GM21526 (cell line): ENCODE results near the gene CLSTN1.
"Not testable (repeated sequence)": the region's sequence is repeated elsewhere in the genome, so short reads cannot be mapped to it uniquely, and the experiment has no call there.

Source experiments
- ATAC-seq: cut with Tn5 transposase; IDR thresholded peaks from one replicate; pipeline ENCODE4 v1.9.1; 2021; ENCODE audit warnings: moderate library complexity; ENCODE audit not compliant: unreplicated experiment, low FRiP score

CLSTN1 gene

GRCh38 chr1:9833632-9834031 lies 9.9 kb upstream of the CLSTN1 start:
- no peak for ATAC-seq

- no peak for ATAC-seq
Observed at GRCh38 chr1:9827558-9828185, 3.9 kb upstream of the CLSTN1 start.

- no peak for ATAC-seq
Observed at GRCh38 chr1:9826616-9827015, 2.9 kb upstream of the CLSTN1 start.

- ATAC-seq: no peak
Observed at GRCh38 chr1:9826087-9826486, 2.3 kb upstream of the CLSTN1 start.

GRCh38 chr1:9825093-9826074 lies 1.6 kb upstream of the CLSTN1 start:
- ATAC-seq: no peak

- ATAC-seq: no peak
Observed at GRCh38 chr1:9824702-9825089, 931 bp upstream of the CLSTN1 start.

- ATAC-seq: peak; percentile 8
Observed at GRCh38 chr1:9823693-9823942, 147 bp downstream of the CLSTN1 start.

GRCh38 chr1:9822897-9823692 lies 670 bp downstream of the CLSTN1 start:
- peak; percentile 13 for ATAC-seq

- ATAC-seq: no peak
Observed at GRCh38 chr1:9822490-9822889, 1.3 kb downstream of the CLSTN1 start.

GRCh38 chr1:9821710-9822109 lies 2.1 kb downstream of the CLSTN1 start:
- no peak for ATAC-seq

- no peak for ATAC-seq
Observed at GRCh38 chr1:9820521-9820920, 3.2 kb downstream of the CLSTN1 start.

- no peak for ATAC-seq
Observed at GRCh38 chr1:9817734-9818133, 6.0 kb downstream of the CLSTN1 start.

- no peak for ATAC-seq
Observed at GRCh38 chr1:9816199-9816598, 7.6 kb downstream of the CLSTN1 start.

GRCh38 chr1:9815150-9815549 lies 8.6 kb downstream of the CLSTN1 start:
- no peak for ATAC-seq

- no peak for ATAC-seq
Observed at GRCh38 chr1:9814619-9815018, 9.1 kb downstream of the CLSTN1 start.

GRCh38 chr1:9811239-9811966 lies 12.4 kb downstream of the CLSTN1 start:
- no peak for ATAC-seq

GRCh38 chr1:9809100-9809510 lies 14.7 kb downstream of the CLSTN1 start:
- ATAC-seq: no peak

GRCh38 chr1:9808459-9808858 lies 15.3 kb downstream of the CLSTN1 start:
- no peak for ATAC-seq

- ATAC-seq: no peak
Observed at GRCh38 chr1:9807541-9807940, 16.2 kb downstream of the CLSTN1 start.

- not testable (repeated sequence) for ATAC-seq
Observed at GRCh38 chr1:9805972-9806371, 17.8 kb downstream of the CLSTN1 start.
